CD14-positive monocyte (primary cell): ENCODE measurements around the gene EXOC6. TPM values are rescaled to one million over a fixed set of nuclear protein-coding genes. Genes with fewer than 3 reads are reported as not detected.

Experiments
- DNase-seq, 3 donors: peaks; one replicate each; pipeline ENCODE4 v3.0.0-alpha.2; 2011 to 2022
- H2AFZ ChIP-seq: 2 replicates; pipeline ENCODE4 v1.6.0; 2012; ENCODE audit warnings: mild to moderate bottlenecking, low read depth, low read length, inconsistent platforms; ENCODE audit not compliant: insufficient read depth, poor library complexity, severe bottlenecking
- H3K27ac ChIP-seq, 2 donors: 1 replicate in 1 of 2; 2 replicates in 1 of 2; pipeline ENCODE4 v1.5.1; 2012 to 2013; ENCODE audit warnings: low read length in 2 of 2, control low read depth in 1 of 2, inconsistent platforms in 1 of 2, low read depth in 1 of 2, mild to moderate bottlenecking in 1 of 2
- H3K27me3 ChIP-seq, 2 donors: one replicate each; pipeline versions ENCODE4 v1.6.0 to v1.6.1; 2011 to 2013; ENCODE audit warnings: low read length in 2 of 2; ENCODE audit not compliant: control insufficient read depth in 2 of 2, insufficient read depth in 2 of 2
- H3K36me3 ChIP-seq, 2 donors: replicated peaks in 1 of 2; 1 replicate in 1 of 2; 2 replicates in 1 of 2; pipeline versions ENCODE4 v1.5.1 to v1.6.1; 2012 to 2013; ENCODE audit warnings: low read length in 2 of 2, control low read depth in 1 of 2, inconsistent platforms in 1 of 2, mild to moderate bottlenecking in 1 of 2; ENCODE audit not compliant: insufficient read depth in 2 of 2, control insufficient read depth in 1 of 2
- H3K4me1 ChIP-seq, 2 donors: 1 replicate in 1 of 2; 2 replicates in 1 of 2; pipeline versions ENCODE4 v1.5.1 to v1.6.1; 2012 to 2013; ENCODE audit warnings: low read length in 2 of 2, control low read depth in 1 of 2, inconsistent platforms in 1 of 2, mild to moderate bottlenecking in 1 of 2, moderate library complexity in 1 of 2; ENCODE audit not compliant: insufficient read depth in 2 of 2, control insufficient read depth in 1 of 2
- H3K4me2 ChIP-seq: replicated peaks from 2 replicates; pipeline ENCODE3; 2012; ENCODE audit warnings: low read length, moderate library complexity, mild to moderate bottlenecking; ENCODE audit not compliant: poor library complexity, severe bottlenecking; ENCODE audit errors: extremely low read depth
- H3K4me3 ChIP-seq, 3 experiments: fragments of 200-600 bp in 1 of 3; sonication (generic) in 1 of 3; replicated peaks in 1 of 3; 1 replicate in 2 of 3; 2 replicates in 1 of 3; pipeline ENCODE4 v1.5.1; 2011 to 2013; ENCODE audit warnings: low read length in 3 of 3, mild to moderate bottlenecking in 3 of 3, control low read depth in 2 of 3, low read depth in 2 of 3, inconsistent platforms in 1 of 3, moderate library complexity in 1 of 3
- H3K79me2 ChIP-seq: 2 replicates; pipeline ENCODE4 v1.6.0; 2012; ENCODE audit warnings: mild to moderate bottlenecking, control low read depth, inconsistent platforms, low read length, moderate library complexity; ENCODE audit not compliant: insufficient read depth
- H3K9ac ChIP-seq: 2 replicates; pipeline ENCODE4 v1.6.0; 2017; ENCODE audit warnings: low read length, mild to moderate bottlenecking; ENCODE audit not compliant: insufficient read depth, poor library complexity, severe bottlenecking
- H3K9me3 ChIP-seq, 2 donors: replicated peaks in 1 of 2; 1 replicate in 1 of 2; 2 replicates in 1 of 2; pipeline versions ENCODE4 v1.5.1 to v1.6.1; 2012 to 2013; ENCODE audit warnings: low read length in 2 of 2, control low read depth in 1 of 2; ENCODE audit not compliant: control insufficient read depth in 1 of 2, insufficient read depth in 1 of 2
- H4K20me1 ChIP-seq: 2 replicates; pipeline ENCODE4 v1.6.0; 2012; ENCODE audit warnings: mild to moderate bottlenecking, low read length, control low read depth, moderate library complexity; ENCODE audit not compliant: insufficient read depth
- H3K27ac Mint-ChIP-seq, 7 donors: one replicate each; pipeline ENCODE4 v1.8.0; 2020; ENCODE audit warnings: mild to moderate bottlenecking in 7 of 7, mixed read lengths in 7 of 7, moderate library complexity in 6 of 7, inconsistent platforms in 2 of 7
- H3K27me3 Mint-ChIP-seq, 3 donors: one replicate each; pipeline ENCODE4 v1.8.0; 2021 to 2022; ENCODE audit warnings: low read depth in 3 of 3, mild to moderate bottlenecking in 3 of 3, mixed read lengths in 3 of 3, moderate library complexity in 3 of 3, inconsistent platforms in 1 of 3
- H3K36me3 Mint-ChIP-seq, 2 donors: one replicate each; pipeline ENCODE4 v1.8.0; 2020; ENCODE audit warnings: mixed read lengths in 2 of 2, inconsistent platforms in 1 of 2, mild to moderate bottlenecking in 1 of 2
- H3K4me1 Mint-ChIP-seq: one replicate; pipeline ENCODE4 v1.8.0; 2020; ENCODE audit warnings: mild to moderate bottlenecking, mixed read lengths
- H3K4me3 Mint-ChIP-seq, 2 donors: one replicate each; pipeline ENCODE4 v1.8.0; 2020; ENCODE audit warnings: mild to moderate bottlenecking in 2 of 2, mixed read lengths in 2 of 2, moderate library complexity in 1 of 2
- H3K9me3 Mint-ChIP-seq, 7 donors: one replicate each; pipeline ENCODE4 v1.8.0; 2020 to 2022; ENCODE audit warnings: mixed read lengths in 7 of 7, mild to moderate bottlenecking in 6 of 7, moderate library complexity in 6 of 7, inconsistent platforms in 2 of 7
- WGBS: methylation state at CpG from one replicate; pipeline ENCODE4 v1.1.5; 2013; ENCODE audit warnings: missing lambda C conversion rate; ENCODE audit not compliant: insufficient coverage; 5-methylcytosine and 5-hydroxymethylcytosine counted together
- intact Hi-C, 2 donors: fragments of 100-400 bp; cut with micrococcal nuclease; formaldehyde crosslinking; loops; one replicate each; pipeline versions ENCODE4 v1.15.0 to v1.15.1; 2023
- polyA plus RNA-seq, 3 donors: library from polyadenylated mRNA; depleted of rRNA in 1 of 3; unstranded in 2 of 3; stranded (reverse) in 1 of 3; fragments of 300-500 nt in 2 of 3; fragments of >200 nt in 1 of 3; fragmentation: Illumina TruSeq in 2 of 3; gene quantifications; 1 replicate in 2 of 3; 2 replicates in 1 of 3; pipeline ENCODE4 v1.2.3, GENCODE V29; 2012 to 2021
- TF ChIP-seq, protein P1 (sequence below): fragments of 200-600 bp; IDR thresholded peaks from one replicate; pipeline ENCODE4 v1.8.0; 2022; ENCODE audit warnings: antibody characterized with exemption, mild to moderate bottlenecking

Gene EXOC6
- polyA plus RNA-seq, 3 donors, result 7.5 to 9.6 (median 8.3) TPM

DNA sequence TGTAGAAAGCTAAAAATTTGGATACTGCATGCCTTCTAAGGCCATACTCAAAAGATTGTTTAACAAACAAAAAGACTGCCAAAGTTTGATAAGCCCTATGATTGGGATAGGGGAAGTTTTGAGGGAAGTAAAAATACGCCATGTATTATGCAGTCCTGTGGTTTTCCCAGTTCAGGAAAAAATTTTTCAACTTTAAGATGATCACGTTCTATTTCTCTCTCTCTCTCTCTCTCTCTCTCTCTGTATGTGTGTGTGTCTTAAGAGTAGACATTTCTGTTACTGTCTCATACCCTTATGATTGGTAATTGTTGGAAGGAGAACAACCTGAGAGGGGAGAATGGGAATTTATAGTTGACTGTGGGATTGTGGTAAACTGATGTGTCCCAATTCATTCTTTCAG lies 143.2 kb downstream of the EXOC6 start:
- Histone ChIP-seq H3K4me3 (no peak overlapping the region), H3K27ac (no peak overlapping the region), H3K9me3 (no peaks in the 10 kb centered on the region), H3K36me3 (no peaks in the 10 kb centered on the region), H3K79me2 (no peaks in the 10 kb centered on the region), H3K27me3 (no peaks in the 10 kb centered on the region), H2AFZ (no peak overlapping the region), H3K4me2 (no peak overlapping the region), H3K9ac (no peak overlapping the region), H3K4me1 (no peaks in the 10 kb centered on the region), H4K20me1 (no peaks in the 10 kb centered on the region)
- DNase-seq, result no peak
- H3K27me3 Mint-ChIP-seq, result no peaks in the 10 kb centered on the region
- intact Hi-C loops, result no loop called here
- no CpG with 5 or more reads among the region's 2 CpGs for WGBS
- no peak overlapping the region for H3K4me3 Mint-ChIP-seq
- H3K27ac Mint-ChIP-seq, result no peak overlapping the region
- no peaks in the 10 kb centered on the region for H3K9me3 Mint-ChIP-seq
- no peaks in the 10 kb centered on the region for H3K4me1 Mint-ChIP-seq
- H3K36me3 Mint-ChIP-seq, result peaks cover 5 to 7% of the 10 kb centered on the region in 2 donors
- TF ChIP-seq, protein P1, sequence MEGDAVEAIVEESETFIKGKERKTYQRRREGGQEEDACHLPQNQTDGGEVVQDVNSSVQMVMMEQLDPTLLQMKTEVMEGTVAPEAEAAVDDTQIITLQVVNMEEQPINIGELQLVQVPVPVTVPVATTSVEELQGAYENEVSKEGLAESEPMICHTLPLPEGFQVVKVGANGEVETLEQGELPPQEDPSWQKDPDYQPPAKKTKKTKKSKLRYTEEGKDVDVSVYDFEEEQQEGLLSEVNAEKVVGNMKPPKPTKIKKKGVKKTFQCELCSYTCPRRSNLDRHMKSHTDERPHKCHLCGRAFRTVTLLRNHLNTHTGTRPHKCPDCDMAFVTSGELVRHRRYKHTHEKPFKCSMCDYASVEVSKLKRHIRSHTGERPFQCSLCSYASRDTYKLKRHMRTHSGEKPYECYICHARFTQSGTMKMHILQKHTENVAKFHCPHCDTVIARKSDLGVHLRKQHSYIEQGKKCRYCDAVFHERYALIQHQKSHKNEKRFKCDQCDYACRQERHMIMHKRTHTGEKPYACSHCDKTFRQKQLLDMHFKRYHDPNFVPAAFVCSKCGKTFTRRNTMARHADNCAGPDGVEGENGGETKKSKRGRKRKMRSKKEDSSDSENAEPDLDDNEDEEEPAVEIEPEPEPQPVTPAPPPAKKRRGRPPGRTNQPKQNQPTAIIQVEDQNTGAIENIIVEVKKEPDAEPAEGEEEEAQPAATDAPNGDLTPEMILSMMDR, result no peak

GRCh38 chr10:92993699-92994272 lies 145.5 kb downstream of the EXOC6 start:
- H3K9me3 Mint-ChIP-seq, result no peaks in the 10 kb centered on the region
- intact Hi-C loops, result no loop called here
- Histone ChIP-seq H3K9me3 (no peaks in the 10 kb centered on the region), H3K27me3 (no peaks in the 10 kb centered on the region), H4K20me1 (no peaks in the 10 kb centered on the region), H3K27ac (no peak overlapping the region), H3K4me1 (no peaks in the 10 kb centered on the region), H3K79me2 (no peaks in the 10 kb centered on the region), H3K4me3 (no peak overlapping the region), H2AFZ (no peak overlapping the region), H3K9ac (no peak overlapping the region), H3K4me2 (no peak overlapping the region), H3K36me3 (peaks cover 0 to 12% of the 10 kb centered on the region in 2 donors)
- WGBS, result no CpG with 5 or more reads among the region's 2 CpGs
- H3K27me3 Mint-ChIP-seq, result no peaks in the 10 kb centered on the region
- H3K4me3 Mint-ChIP-seq, result no peak overlapping the region
- no peak for DNase-seq
- no peak overlapping the region for H3K27ac Mint-ChIP-seq
- peaks cover 4% of the 10 kb centered on the region in 2 donors for H3K36me3 Mint-ChIP-seq
- no peaks in the 10 kb centered on the region for H3K4me1 Mint-ChIP-seq
- TF ChIP-seq, protein P1, result no peak
